Stimulated activated CD4-positive, alpha-beta T cell treated with anti-CD3 and anti-CD28 coated beads, Interleukin-4, amount 100 ng/mL, for 4 hours (primary cell): ENCODE data around the gene TIMP2.

Experiments used
- DNase-seq, 2 experiments: peaks; one replicate each; pipeline ENCODE4 v3.0.0-alpha.2; 2020

Gene TIMP2

DNA sequence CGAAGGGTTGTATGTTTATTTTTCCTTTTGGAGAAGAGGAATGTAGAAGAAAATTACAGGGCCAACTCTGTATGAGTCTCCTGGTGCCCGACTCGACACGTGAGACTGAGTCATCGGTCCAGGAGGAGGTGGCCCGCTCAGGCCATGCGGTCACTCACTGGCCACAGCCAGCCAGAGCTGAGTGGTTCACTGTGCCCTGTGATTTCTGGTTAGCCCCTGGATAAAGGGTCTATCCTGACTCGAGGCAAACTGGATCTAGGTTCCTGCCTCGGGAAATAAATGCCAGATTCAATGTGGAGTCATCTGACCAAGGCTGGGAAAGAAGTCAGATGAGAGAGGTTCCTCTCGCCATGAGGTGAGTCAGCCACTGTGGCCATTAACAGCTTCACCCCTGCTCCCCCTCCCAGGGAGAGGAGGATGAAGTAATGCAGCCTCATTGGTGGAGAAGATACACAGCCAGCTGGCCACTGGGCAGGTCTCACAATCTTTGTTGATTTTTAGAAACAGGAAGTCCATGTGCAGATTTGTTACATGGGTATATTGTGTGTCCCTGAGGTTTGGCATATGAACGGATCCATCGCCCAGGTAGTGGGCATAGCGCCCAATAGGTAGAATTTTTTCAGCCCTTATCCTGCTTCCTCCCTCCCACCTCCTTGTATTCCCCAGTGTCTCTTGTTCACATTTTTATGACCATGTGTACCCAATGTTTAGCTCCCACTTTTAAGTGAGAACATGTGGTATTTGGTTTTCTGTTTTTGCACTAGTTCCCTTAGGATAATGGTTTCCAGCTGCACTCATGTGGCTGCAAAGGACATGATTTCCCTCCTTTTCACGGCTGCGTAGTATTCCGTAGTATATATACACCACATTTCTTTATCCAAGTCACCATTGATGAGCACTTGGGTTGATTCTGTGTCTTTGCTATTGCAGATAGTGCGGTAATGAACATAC lies 62.8 kb downstream of the TIMP2 start:
- DNase-seq = no peak

DNA sequence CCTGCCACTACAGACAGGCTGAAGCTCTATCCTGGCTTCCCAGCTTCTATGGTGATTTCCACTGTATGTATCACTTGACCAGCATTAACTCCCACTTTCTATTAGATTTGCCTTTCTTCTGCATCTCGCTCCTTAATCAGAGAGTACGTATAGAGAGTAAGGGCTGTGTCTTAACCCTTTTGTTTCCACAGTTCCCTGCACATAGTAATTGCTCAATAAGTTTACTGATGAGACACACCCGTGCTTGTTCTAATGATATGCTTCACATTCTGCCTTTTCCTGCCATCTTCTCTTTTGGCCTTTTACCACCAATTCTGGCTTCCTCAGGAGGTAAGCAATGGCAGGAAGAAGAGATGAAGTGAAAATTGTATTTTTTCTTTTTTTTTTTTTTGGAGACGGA lies 64.0 kb downstream of the TIMP2 start:
- DNase-seq = no peak

DNA sequence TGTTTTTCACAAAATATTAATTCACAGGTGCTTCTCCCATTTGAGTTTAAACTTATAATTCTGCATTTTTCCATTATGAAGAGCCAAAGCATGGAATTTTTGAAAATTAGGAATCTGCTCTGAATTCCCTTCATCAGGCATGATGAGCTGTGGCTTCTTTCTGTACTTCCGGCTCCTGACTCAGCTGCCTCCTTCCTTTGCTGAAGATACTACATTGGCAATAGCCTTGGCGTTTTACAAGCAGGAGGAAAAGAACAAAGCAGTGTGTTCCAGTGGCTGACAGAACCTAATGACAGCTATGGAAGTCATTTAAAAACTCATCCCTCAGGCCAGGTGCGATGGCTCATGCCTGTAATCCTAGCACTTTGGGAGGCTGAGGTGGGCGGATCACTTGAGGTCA lies 66.1 kb downstream of the TIMP2 start:
- DNase-seq = no peak

DNA sequence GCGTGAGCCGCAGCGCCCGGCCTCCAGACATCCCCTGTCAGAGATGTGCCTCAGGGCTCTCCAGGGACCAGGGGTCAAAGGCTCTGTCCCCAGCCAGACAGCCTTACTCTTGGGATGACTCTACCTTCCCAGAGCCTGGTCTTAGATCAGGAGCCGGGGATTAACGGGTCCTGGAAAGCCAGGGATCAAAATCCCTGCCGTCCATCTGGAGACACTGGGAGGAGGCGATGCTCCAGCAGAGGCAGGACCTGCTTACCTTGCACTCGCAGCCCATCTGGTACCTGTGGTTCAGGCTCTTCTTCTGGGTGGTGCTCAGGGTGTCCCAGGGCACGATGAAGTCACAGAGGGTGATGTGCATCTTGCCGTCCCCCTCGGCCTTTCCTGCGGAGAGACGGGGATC lies 67.9 kb downstream of the TIMP2 start:
- DNase-seq = no peak

DNA sequence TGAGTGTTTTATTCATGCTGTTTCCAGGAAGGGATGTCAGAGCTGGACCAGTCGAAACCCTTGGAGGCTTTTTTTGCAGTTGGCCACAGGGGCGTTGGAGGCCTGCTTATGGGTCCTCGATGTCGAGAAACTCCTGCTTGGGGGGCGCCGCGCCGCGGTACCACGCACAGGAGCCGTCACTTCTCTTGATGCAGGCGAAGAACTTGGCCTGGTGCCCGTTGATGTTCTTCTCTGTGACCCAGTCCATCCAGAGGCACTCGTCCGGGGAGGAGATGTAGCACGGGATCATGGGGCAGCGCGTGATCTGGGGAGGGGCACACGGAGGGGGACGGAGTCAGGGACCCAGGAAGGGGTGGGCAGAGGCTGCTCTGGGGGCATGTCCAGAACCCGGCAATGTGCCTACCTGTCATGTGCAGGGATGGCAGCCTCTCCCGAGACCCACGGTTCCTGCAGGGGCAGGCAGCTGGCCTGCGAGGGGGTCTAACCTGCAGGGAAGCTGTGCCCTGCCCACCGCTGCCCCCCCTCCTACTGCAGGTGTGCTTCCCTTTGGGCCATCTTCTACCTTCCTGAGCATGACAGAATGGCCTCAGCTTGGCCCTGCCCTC lies 69.5 kb downstream of the TIMP2 start:
- DNase-seq = no peak

DNA sequence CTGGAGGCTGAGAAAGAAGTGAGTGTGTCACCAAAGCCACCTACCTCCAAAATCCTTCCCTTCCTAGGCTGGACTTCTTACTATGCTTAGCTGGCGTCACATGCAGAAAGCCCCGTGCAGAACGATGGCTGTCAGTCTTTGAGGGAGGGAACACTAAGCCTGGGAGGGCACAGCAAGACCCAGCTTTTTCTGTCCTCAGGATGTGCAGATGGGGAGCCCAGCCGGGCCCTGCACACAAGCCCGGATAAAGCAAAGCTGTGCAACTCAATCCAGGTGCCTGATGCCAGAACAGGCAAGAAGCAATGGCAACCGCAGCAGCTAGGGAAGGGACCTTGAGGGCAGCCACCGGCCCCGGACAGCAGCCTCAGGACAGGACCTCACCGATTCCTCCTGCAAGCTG lies 70.7 kb downstream of the TIMP2 start:
- no peak for DNase-seq

DNA sequence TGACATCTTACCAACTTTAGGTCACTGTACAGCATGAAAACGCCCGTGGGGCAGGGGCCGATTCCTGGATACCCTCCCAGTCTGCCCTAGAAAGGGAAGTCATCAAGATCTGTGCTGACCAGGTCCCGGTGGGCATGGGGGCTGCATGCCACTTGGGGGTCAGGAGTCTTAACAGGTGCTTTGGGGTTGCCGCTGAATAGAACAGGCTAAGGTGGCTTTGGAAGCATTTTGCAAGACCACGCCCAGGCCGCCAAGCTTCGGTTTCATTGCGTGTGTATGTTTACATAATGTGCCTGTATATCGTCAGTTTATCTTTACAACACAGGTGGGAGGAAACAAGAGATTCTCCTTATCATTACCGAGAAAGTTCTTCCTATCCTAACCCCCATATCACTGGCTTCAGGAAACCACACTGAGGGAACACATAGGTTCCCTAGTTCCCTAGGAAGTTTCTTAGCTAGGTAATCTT lies 71.2 kb downstream of the TIMP2 start:
- DNase-seq = no peak

DNA sequence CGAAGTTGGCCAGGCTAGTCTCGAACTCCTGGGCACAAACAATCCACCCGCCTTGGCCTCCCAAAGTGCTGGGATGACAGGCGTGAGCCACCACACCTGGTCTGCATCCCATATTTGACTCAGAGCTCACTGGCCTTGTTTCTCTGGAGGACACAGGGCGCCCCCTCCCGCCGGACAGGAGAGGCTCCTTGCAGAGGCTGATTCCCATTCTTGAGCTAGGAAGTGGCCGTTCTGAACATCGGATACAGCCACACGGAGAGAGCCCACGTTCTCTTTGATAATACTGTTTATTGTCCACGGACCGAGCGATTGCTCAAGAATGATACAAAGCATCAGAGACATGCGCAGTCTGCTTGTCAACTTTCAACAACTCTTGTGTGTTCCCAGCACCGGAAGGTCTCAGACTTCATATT lies 72.5 kb downstream of the TIMP2 start:
- no peak for DNase-seq

DNA sequence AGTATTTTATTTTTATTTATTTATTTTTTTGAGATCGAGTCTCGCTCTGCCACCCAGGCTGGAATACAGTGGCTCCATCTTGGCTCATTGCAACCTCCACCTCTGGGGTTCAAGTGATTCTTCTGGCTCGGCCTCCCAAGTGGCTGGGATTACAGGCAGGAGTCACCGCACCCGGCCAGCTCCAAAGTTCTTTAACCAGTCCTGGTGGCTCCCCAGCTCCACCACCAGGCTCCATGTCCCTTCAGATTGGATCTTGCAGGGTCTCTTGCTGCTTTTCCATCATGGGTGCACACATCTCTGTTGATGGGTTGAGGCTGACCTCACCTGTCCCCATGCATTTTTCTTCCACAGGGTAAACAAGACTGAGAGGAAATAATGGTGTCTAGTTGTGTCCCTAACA lies 76.2 kb downstream of the TIMP2 start:
- no peak for DNase-seq

DNA sequence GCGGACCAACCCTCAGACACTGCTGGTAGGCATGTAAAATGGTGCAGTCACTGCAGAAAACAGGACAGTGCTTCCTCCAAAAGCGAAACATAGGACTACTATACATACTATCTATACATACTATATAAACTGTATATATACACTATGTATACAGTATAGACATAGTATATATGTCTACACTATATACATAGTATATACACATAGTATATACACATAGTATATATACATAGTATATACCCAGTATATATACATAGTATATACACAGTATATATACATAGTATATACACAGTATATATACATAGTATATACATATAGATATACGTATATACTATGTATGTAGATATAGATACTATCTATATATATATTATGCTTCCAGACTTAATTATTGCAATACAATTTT lies 78.1 kb downstream of the TIMP2 start:
- DNase-seq = no peak

DNA sequence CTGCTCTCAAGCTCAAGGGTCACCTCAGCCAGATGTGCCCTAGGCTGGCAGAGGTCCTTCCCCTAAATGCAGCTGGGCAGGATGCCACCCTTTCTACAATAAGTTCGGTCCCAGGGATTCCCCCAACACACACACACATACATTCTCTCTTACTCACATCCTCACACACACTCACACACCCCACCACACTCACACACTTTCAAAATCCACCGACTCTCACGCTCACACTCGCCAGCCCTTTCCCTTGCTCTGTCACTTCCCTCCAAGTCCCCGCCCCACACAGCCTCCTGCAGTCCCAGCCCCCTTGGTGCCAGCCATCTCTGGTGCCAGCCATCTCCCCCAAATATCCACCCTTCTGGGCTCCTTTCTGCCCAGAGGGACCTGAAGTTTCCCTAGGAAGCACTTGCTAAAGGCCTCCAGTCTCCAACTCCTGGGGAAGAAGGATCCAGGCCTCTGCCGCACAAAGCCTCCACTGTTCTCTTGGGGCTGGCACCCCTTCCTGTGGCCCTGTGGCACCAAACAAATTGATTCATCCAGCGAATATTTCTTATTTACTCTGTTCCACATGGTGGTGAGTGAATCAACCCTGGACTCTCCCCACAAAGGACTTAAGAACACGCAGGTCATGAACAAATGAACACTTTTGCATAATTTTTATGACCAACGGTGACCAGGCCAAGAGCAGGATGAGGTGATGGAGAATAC lies 80.7 kb downstream of the TIMP2 start:
- DNase-seq = no peak

DNA sequence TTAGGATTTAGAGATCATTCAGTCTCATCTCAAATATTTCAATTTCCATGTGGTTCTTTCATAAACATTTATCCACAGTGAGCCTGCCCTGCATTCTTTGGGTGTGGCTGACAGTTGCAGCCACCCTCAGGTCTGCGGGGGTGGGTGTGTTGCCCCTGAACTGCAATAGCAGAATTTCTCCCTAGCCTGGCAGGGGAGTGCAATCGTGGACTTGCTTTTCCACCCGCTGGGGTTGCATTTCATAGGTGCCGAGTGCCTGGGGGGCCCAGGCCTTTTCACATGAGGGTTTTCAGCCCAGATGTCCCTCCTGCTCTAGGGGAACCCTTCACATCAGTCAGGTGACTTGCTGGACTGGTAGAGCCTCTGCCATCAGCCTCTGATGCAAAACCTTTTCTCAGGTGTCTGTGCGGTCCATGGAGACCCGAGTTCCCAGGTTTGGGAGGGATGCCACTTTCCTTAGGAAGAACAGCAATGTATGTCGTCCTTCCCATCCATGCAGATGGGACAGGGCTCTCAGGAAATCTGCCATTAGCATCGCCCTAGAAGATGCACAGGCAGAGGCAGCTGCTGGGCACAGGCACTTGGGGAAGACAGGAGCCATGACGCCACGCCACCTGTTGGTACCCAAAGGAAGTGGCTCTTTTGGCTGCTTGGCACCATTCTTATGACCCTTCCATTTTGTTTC lies 82.2 kb downstream of the TIMP2 start:
- DNase-seq = peak; percentile 48 to 50

DNA sequence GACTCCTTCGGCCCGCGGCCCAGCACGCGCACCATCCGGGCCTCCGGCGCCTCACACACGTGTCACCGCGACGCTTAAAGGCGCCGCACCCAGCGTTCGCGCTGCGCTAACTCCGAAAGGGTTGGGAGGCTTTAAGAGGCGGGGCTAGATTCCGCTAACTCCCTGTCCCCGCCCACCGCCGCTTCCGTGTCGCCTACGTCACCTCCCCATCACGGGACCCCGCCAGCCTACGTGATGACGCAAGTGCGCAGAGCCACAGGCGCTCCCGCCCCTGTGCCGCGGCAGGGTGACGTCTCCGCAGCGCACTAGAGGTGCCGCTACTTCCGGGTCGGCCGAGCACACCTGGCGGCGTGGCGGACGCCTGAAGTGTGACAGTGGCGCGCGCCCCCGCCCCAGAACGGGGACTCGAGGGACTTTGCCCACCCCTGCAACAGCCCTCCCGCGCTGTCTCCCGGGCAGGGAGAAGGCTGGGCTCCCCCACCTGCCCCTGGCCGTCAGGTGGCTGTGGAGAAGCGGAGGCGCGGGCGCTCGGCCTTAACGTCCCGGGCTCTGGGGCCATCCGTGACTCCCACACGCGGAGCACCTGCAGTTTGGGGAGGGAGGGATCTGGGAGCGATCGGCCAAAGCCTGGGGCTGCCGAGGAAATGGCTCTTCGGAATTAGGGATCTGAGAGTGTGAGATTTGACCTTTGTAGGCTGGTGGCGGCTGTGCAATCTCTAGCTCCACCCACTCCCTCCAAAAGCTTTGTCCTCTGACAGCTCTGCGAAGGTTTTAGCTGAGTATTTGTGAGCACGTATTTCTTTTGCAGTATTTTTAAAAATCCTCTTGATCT lies 84.2 kb downstream of the TIMP2 start, which contains the start of gene USP36:
TSS of gene USP36 (minus strand) at position 35 of the 832 bp plus-strand sequence. CDS start 4,451 bp downstream, outside the sequence.
- DNase-seq = peak; percentile 99 to 100

DNA sequence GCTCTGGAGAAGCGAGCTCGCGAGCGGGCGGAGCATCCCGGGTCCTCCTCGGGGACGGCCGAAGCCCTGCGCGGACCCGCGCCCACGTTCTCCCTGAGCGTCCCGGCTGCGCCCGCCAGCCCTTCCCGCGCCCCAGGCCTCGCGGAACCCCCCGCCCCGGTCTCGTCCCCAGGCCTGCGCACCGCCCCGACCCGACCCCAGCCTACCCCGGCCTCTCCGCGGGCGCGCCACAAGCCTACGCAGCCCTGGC lies 84.7 kb downstream of the TIMP2 start:
- no peak for DNase-seq

DNA sequence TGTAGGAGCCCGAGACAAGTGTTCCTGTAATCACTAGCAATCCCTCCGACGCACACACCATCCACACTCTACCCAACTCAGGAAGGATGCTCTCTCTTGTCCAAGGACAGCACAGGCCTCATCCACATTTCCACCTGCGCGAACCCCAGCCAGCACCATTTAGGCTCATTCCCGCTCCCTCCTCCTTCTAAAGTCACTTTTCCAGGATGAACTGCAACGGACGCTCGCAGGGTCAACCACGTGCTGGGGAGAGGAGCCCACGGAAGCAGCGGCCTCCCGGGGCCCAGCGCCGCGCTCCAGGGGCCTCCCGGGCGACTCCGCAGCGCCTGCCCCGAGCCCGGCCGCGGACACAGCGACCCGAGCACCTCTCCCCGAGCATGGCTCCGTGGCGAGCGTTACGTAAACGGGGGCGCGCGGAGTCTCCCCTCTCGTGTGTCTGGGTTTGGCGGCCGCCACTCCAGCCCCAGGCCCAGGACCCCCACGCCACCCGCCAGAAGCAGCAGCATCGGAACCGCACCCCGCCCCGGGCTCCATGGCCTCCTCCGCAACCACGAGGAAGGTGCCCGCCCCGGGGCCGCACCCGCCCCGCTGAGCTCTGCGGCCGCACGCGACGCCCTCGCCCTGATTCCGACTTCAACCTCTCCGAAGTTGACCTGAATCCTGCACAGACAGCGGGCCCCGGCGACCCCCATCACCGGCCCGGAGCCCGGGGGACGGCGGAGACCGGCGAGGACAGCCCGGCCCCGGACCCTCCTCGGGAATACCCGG lies 85.2 kb downstream of the TIMP2 start:
- DNase-seq = peak; percentile 48 to 58

DNA sequence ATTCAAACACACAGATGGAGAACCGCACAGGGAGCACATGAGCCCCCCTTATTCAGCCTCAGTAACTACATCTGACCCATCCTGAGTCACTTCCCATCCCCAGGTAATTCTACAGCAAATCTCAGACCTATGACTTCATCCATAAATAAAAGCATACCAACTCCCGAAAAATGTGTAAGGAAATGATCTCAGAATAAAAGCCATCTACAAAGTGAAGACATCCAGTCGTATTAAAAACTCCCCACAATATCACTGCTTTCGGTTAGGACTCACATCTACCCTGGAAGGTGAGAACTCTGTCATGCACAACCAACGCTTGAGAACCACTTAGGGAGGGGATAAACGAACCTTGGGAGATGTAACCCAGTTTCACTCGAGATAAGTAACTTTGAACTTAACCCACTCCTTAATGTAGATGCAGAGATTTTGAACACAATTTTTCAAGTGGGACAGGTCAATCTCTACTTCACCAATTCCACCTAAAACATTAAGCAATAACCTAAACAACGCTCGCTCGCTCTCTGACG lies 85.9 kb downstream of the TIMP2 start:
- DNase-seq = no peak

DNA sequence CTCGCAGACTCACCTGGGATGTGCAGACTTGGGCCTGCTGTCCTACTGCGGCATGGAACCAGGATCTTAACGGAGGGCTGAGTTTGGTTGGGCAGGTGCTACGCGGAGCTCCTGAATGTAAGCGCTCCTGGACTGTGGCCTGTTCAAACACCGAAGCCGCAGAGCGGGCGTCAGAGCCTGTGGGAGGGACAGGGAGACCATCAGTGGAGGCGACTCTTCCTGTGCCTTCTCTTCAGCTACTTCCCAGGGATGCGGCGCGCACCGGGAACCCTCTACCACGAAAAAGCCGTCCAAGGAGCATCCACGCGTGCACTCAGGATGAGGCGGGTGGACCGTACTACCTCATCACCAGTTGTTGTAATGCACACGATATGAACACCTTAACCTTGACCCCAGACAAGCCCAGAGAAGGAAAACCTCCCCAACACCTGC lies 86.6 kb downstream of the TIMP2 start:
- DNase-seq = no peak

DNA sequence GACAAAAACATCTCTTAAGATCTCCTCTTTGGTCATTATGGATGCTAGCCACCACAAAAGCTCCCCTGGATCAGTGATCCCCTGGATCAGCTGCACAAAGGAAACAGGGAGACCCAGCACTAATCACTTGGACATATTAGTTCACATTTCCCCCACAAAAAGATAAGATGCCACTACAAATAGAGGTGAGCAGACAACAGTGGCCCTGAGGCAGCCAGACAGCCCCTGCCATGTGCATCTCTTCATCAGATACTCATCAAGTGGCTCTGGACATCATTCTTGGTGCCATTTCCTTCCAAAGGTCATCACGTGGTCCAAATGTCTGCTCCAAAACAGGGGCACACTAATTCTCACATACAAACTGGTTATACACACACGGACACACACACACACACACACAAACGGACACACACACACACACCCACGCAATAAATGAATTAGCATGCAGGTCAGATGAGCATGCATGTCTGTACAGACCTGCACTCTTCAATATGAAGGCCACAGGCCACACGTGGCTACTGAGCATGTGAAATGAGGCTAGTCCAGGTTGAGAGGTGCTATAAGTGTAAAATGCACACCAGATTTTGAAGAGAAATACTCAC lies 88.7 kb downstream of the TIMP2 start:
- DNase-seq = no peak

DNA sequence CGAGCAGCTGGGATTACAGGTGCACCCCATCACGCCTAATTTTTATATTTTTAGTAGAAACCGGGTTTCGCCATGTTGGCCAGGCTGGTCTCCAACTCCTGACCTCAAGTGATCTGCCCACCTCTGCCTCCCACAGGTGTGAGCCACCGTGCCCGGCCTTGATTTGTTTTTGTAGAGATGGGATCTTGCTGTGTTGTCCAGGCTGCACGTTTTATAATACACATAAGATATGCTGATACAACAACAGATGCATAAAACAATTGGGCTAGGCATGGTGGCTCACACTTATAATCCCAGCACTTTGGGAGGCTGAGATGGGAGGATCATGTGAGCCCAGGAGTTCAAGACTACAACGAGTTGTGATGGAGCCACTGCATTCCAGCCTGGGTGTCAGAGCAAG lies 90.6 kb downstream of the TIMP2 start:
- DNase-seq = no peak

DNA sequence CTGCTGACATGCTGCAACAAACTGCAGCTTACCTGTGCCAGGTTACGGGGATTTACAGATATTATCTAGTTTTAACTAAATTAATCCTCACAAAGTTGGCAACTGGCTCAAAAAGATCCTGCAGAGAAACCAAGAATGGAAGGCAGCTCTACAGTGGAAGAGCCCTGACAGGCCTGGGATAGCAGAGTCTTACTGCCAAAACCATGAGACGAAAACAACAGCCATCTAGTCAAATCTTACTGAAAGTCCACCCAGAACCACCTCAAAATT lies 92.7 kb downstream of the TIMP2 start:
- DNase-seq = no peak
